MM.1S (cell line): ENCODE results near the gene PRELID2.

Source experiments
- EZH2phosphoT487 ChIP-seq: fragments of 300-600 bp; sonication (generic); IDR thresholded peaks from 2 replicates; pipeline ENCODE4 v1.6.1; 2018; ENCODE audit warnings: antibody characterized with exemption, low read length
- TF ChIP-seq, protein P1 (sequence below): fragments of 300-600 bp; sonication (generic); IDR thresholded peaks from 2 replicates; pipeline ENCODE4 v1.5.1; 2016; ENCODE audit warnings: antibody characterized with exemption, low read length, mixed read lengths

DNA sequence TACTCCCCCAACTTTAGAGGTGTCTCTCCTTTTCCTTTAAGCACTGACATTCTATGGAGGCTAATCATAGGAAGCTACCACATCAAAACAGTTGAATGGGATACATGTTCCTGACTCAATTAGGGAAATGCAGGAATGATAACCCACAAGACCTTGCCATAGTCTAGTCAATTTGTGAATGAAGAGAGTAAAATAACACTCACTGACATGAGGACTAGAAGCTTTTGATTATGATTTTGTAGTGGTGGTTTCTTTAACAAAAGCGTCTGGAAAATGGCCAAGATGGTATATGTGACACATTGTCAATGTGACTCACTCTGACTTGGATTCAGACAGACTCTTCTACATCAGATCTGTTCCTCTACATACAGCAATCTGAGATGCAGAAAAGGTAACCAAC is 13.7 kb upstream of the PRELID2 start:
- TF ChIP-seq, protein P1, sequence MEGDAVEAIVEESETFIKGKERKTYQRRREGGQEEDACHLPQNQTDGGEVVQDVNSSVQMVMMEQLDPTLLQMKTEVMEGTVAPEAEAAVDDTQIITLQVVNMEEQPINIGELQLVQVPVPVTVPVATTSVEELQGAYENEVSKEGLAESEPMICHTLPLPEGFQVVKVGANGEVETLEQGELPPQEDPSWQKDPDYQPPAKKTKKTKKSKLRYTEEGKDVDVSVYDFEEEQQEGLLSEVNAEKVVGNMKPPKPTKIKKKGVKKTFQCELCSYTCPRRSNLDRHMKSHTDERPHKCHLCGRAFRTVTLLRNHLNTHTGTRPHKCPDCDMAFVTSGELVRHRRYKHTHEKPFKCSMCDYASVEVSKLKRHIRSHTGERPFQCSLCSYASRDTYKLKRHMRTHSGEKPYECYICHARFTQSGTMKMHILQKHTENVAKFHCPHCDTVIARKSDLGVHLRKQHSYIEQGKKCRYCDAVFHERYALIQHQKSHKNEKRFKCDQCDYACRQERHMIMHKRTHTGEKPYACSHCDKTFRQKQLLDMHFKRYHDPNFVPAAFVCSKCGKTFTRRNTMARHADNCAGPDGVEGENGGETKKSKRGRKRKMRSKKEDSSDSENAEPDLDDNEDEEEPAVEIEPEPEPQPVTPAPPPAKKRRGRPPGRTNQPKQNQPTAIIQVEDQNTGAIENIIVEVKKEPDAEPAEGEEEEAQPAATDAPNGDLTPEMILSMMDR = no peak
- no peak for TF ChIP-seq EZH2phosphoT487
